Right lobe of liver (tissue), 6 donors: Measurements from ENCODE around the gene PGBD2. TPM values are rescaled to one million over a fixed set of nuclear protein-coding genes. Genes with fewer than 3 reads are reported as not detected.
"Not testable (repeated sequence)": the region's sequence is repeated elsewhere in the genome, so short reads cannot be mapped to it uniquely, and the experiment has no call there.

Experiments
- ATAC-seq, 4 donors: fragments of 200-7000 bp; cut with Tn5 transposase; one replicate each; pipeline ENCODE4 v1.9.1; 2020; ENCODE audit warnings: mild to moderate bottlenecking in 4 of 4, moderate library complexity in 4 of 4
- DNase-seq, 3 donors: peaks; one replicate each; pipeline ENCODE4 v3.0.0-alpha.2; 2020
- H3K27ac ChIP-seq, 3 donors: fragments of 200-600 bp; one replicate each; pipeline ENCODE4 v1.8.0; 2022
- H3K27me3 ChIP-seq, 2 donors: fragments of 200-600 bp; one replicate each; pipeline ENCODE4 v1.8.0; 2022
- H3K36me3 ChIP-seq, 4 donors: fragments of 200-600 bp; sonication (generic) in 1 of 4; one replicate each; pipeline versions ENCODE4 v1.5.1 to v1.8.0; 2017 to 2022; ENCODE audit warnings: control low read depth in 1 of 4
- H3K4me1 ChIP-seq, 4 donors: fragments of 200-600 bp; sonication (generic) in 1 of 4; one replicate each; pipeline versions ENCODE4 v1.5.1 to v1.8.0; 2017 to 2022; ENCODE audit warnings: control low read depth in 1 of 4
- H3K4me3 ChIP-seq, 3 donors: fragments of 200-600 bp; one replicate each; pipeline ENCODE4 v1.8.0; 2022
- H3K9me3 ChIP-seq, 4 donors: fragments of 200-600 bp; sonication (generic) in 1 of 4; one replicate each; pipeline versions ENCODE4 v1.5.1 to v1.8.0; 2017 to 2022; ENCODE audit warnings: control low read depth in 1 of 4
- POLR2A ChIP-seq: fragments of 450-650 bp; IDR thresholded peaks from one replicate; pipeline ENCODE4 v1.6.1; 2017; ENCODE audit warnings: antibody characterized with exemption, mild to moderate bottlenecking
- WGBS: methylation state at CpG from one replicate; pipeline ENCODE4 v1.1.6; 2018; ENCODE audit warnings: low coverage, low lambda C conversion rate; ENCODE audit not compliant: insufficient coverage; ENCODE audit errors: missing lambda C conversion rate; 5-methylcytosine and 5-hydroxymethylcytosine counted together
- intact Hi-C, 2 donors: fragments of 100-400 bp; cut with DNase I; formaldehyde crosslinking; loops; one replicate each; pipeline versions ENCODE4 v1.11.2 to v1.14.1; 2022
- total RNA-seq, 6 experiments: library from RNA; depleted of rRNA in 2 of 6; stranded (reverse); fragments of >200 nt in 2 of 6; fragmentation: NEBNext Ultra II Directional in 3 of 6; extraction: Animal tissue kit (Norgen Biotek cat#: 25700) in 3 of 6; gene quantifications; one replicate each; pipeline versions ENCODE4 v1.1.0 to v1.2.4, GENCODE V29; 2016 to 2023
- TF ChIP-seq, protein P1 (sequence below), 4 donors: fragments of 200-600 bp in 3 of 4; fragments of 450-650 bp in 1 of 4; IDR thresholded peaks; one replicate each; pipeline versions ENCODE4 v1.5.1 to v1.8.0; 2016 to 2022; ENCODE audit warnings: antibody characterized with exemption in 4 of 4, mild to moderate bottlenecking in 2 of 4
- donor health status: DM: no; HTN: yes; CAD: no.
- donor health status: DM: no; HTN: no; CAD: no.
- donor health status: DM: no; HTN: no; CAD: no.
- donor health status: DM: no; HTN: yes; CAD: no.
- donor health status: DM: no; HTN: yes; CAD: no.

Gene PGBD2
- total RNA-seq, 6 experiments from 2014 or later = 2.5 to 4.1 (median 4.0) TPM

DNA sequence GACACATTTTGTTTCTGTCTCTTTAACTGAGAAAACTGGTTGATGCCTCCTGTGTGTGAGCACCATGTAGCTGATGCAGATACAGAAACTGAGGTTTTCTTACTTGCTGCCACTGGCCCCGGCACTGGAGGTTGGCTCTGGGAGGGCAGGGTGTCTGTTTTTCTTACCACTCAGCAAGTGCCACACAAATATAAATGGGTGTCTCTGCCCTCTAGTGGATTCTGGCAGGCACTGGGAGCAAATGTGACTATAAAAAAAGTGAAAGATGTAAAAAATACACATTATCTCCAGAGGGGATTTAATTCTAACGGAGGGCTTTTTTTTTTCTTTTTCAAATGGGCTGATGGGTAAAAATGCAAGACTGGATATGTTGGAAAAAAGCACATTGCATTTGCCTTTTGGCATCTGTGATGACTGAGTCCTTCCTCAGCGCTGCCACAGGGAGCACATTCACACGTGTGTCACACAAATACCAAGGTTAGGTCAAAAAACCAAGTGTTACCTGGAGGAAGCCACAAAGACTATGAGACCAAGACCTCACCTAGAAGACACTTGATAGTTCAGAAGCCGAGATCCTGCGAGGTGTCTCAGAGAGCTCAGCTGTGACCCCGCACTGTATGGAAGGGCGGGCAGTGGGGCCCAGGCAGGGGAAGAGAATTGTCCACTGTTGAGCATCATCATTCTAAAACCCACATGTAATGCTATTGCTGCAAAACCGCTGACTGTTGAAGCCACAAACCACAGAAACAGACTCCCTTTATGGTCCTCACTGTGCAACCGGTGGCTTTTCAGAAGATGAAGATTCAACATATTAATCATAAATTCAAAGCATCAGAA lies 18.9 kb downstream of the PGBD2 start:
- peaks cover 0 to 4% (median 0%) of the 10 kb centered on the region in 4 donors for H3K36me3 ChIP-seq
- no peak overlapping the region for H3K4me3 ChIP-seq
- H3K27ac ChIP-seq = no peak overlapping the region
- no peaks in the 10 kb centered on the region for H3K9me3 ChIP-seq
- peak; percentile 80 to 93 (median 82) for ATAC-seq
- H3K4me1 ChIP-seq = peaks cover 0 to 5% (median 2%) of the 10 kb centered on the region in 4 donors
- DNase-seq = peak in 1 of 3 donors; percentile 35
- TF ChIP-seq, protein P1, sequence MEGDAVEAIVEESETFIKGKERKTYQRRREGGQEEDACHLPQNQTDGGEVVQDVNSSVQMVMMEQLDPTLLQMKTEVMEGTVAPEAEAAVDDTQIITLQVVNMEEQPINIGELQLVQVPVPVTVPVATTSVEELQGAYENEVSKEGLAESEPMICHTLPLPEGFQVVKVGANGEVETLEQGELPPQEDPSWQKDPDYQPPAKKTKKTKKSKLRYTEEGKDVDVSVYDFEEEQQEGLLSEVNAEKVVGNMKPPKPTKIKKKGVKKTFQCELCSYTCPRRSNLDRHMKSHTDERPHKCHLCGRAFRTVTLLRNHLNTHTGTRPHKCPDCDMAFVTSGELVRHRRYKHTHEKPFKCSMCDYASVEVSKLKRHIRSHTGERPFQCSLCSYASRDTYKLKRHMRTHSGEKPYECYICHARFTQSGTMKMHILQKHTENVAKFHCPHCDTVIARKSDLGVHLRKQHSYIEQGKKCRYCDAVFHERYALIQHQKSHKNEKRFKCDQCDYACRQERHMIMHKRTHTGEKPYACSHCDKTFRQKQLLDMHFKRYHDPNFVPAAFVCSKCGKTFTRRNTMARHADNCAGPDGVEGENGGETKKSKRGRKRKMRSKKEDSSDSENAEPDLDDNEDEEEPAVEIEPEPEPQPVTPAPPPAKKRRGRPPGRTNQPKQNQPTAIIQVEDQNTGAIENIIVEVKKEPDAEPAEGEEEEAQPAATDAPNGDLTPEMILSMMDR (IDR thresholded peaks at IDR 0.05) = peak; percentile 55 to 66 (median 62)
- no peak for TF ChIP-seq POLR2A
- 40% methylated on average over 10 of the region's 10 CpGs for WGBS
- intact Hi-C loops = no loop called here
- H3K27me3 ChIP-seq = no peaks in the 10 kb centered on the region

DNA sequence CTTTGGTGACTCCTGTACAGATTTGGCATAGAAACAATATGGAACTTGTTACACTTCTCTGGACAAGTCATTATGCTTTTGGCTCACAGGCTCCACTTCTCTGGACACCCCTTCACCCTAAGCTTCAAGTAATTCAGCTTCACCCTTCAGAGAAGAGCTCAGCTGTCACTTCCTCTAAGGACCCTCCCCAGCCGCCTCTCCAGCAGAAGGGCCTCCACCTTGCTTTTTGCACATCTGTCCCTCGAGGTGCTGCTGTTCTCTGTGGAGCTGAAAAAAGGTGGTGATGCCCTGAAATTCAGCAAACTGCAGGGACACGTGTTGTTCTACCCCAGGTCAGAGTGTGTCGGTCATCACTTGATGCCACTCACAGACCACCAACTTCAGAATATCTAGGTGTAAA lies 19.8 kb downstream of the PGBD2 start:
- H3K27me3 ChIP-seq, ATAC-seq, DNase-seq: not testable (repeated sequence)

DNA sequence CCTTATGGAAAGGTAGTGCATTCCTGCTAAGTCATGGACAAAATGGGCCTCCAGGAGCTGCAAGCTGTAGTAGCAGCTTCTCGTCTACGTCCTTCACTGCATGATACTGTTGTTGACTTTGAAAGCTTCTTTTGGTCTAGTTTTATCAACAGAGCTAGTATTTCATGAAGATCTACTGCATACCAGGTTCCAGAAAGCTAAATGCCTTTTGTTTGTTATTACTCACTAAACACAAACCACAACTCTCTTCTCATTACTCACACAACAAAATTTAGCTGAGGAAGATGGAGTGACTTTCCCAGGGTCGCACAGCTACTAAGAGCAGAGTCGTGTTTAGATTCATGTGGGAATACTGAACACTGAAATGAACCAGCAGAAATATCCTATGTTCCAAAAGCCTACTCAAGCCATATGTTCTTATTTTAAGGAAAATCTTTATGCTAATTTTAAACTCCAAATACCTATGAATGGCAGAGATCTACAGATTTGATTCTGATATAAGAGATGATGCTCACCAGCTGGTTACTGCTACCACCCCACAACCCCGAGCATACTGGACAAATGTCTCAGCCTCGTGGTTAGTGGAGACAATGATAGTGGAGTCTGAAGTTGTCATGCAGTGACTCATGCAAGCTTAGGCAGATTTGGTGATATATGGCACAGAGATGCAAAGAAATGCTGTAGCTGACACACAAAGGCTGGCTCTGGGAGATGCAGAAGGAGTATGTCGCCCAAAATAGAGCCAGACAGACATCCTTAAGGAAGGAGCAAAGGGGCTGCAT lies 20.6 kb downstream of the PGBD2 start:
- DNase-seq (no peak), ATAC-seq (no peak)
- Histone ChIP-seq H3K4me3 (no peak overlapping the region), H3K4me1 (peaks cover 0 to 5% (median 2%) of the 10 kb centered on the region in 4 donors), H3K27me3 (no peaks in the 10 kb centered on the region), H3K27ac (no peak overlapping the region), H3K9me3 (no peaks in the 10 kb centered on the region), H3K36me3 (peaks cover 0 to 4% (median 0%) of the 10 kb centered on the region in 4 donors)
- TF ChIP-seq, protein P1 (IDR thresholded peaks at IDR 0.05) = no peak
- TF ChIP-seq POLR2A = no peak
- intact Hi-C loops = no loop called here
- WGBS = 80% methylated on average over 7 of the region's 7 CpGs

More for the DNA sequence above, 19.8 kb downstream of the PGBD2 start:
- H3K27ac ChIP-seq, H3K9me3 ChIP-seq, H3K36me3 ChIP-seq, intact Hi-C loops, H3K4me1 ChIP-seq, H3K4me3 ChIP-seq: not testable (repeated sequence)
- WGBS = 70% methylated on average over 4 of the region's 4 CpGs

DNA sequence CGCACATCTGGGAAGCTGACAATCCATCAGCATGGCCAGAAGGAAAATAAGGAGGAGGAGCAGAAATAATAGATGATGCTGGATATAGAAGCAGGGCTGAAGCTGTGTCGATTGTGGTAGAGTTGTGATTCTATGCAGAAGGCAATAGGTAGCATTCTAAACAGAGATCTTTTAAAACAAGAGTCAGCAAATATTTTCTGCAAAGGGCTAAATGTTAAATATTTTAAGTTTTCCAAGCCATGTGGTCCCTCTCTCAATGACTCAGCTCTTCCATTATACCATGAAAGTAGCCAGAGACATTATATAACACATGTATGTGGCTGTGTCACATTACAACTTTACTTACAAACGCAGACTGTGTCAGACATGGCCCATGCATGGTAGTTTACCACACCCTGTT lies 21.2 kb downstream of the PGBD2 start:
- H3K27me3 ChIP-seq, H3K27ac ChIP-seq, H3K4me3 ChIP-seq, DNase-seq, ATAC-seq, H3K9me3 ChIP-seq, intact Hi-C loops, H3K36me3 ChIP-seq, H3K4me1 ChIP-seq: not testable (repeated sequence)
- WGBS = 86% methylated on average over 3 of the region's 3 CpGs

DNA sequence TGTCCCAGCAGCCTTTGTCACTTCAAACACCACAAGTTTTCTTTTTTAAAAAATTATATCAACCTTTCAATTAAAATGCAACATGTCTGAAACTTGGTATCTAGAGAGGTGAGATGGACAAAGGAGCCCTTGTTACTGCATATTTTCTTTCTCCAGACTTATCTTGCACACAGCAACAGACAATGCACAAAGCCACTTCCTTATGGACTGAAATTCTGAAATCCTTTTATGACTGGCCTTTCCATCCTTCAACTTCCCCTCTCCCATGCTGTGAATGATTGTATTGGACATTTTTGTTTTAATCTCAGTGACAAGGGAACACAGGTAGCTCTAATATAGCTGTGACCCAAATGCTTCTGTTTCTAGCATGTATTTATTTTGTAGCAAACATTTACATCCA lies 22.1 kb downstream of the PGBD2 start:
- intact Hi-C loops, H3K27ac ChIP-seq, H3K9me3 ChIP-seq, ATAC-seq, H3K4me3 ChIP-seq, DNase-seq, H3K4me1 ChIP-seq, H3K27me3 ChIP-seq, H3K36me3 ChIP-seq: not testable (repeated sequence)

DNA sequence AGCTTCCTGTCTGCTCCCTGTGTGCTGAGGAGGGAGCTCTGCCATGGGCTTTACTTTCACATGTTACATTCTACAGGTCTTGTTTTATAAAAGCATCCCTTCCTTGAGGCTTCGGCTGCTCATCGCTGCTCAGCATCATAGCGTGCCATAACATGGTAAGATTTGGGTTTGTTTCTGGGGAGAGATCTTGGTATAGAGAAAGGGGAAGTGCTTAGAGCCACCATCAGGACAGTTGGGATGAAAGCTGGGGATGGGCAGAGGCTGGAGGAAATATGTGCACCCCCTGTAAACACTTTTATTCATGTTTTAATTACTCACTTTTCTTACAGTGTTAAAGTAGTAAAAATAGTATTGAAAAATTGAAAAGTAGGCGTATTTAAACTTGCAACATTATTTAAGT lies 24.0 kb downstream of the PGBD2 start:
- WGBS = 82% methylated on average over 4 of the region's 4 CpGs
- intact Hi-C loops, H3K36me3 ChIP-seq: not testable (repeated sequence)

DNA sequence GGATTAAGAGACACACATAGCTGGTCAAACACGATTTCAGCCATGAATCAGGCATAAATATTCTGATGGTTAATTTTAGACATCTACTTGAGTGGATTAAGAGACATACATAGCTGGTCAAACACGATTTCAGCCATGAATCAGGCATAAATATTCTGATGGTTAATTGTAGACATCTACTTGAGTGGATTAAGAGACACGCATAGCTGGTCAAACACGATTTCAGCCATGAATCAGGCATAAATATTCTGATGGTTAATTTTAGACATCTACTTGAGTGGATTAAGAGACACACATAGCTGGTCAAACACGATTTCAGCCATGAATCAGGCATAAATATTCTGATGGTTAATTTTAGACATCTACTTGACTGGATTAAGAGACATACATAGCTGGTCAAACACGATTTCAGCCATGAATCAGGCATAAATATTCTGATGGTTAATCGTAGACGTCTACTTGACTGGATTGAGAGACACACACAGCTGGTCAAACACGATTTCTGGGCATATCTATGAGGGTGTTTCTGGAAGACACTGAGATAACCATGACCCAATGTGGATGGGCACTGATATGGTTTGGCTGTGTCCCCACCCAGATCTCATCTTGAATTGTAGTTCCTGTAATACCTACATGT lies 32.3 kb downstream of the PGBD2 start:
- H3K27me3 ChIP-seq, H3K27ac ChIP-seq, intact Hi-C loops, H3K36me3 ChIP-seq, H3K4me1 ChIP-seq, H3K4me3 ChIP-seq, DNase-seq, H3K9me3 ChIP-seq, ATAC-seq: not testable (repeated sequence)
- 60% methylated on average over 4 of the region's 9 CpGs for WGBS

More for the DNA sequence above, 24.0 kb downstream of the PGBD2 start:
- DNase-seq, H3K27me3 ChIP-seq, ATAC-seq, H3K27ac ChIP-seq, H3K4me1 ChIP-seq, H3K9me3 ChIP-seq, H3K4me3 ChIP-seq: not testable (repeated sequence)

DNA sequence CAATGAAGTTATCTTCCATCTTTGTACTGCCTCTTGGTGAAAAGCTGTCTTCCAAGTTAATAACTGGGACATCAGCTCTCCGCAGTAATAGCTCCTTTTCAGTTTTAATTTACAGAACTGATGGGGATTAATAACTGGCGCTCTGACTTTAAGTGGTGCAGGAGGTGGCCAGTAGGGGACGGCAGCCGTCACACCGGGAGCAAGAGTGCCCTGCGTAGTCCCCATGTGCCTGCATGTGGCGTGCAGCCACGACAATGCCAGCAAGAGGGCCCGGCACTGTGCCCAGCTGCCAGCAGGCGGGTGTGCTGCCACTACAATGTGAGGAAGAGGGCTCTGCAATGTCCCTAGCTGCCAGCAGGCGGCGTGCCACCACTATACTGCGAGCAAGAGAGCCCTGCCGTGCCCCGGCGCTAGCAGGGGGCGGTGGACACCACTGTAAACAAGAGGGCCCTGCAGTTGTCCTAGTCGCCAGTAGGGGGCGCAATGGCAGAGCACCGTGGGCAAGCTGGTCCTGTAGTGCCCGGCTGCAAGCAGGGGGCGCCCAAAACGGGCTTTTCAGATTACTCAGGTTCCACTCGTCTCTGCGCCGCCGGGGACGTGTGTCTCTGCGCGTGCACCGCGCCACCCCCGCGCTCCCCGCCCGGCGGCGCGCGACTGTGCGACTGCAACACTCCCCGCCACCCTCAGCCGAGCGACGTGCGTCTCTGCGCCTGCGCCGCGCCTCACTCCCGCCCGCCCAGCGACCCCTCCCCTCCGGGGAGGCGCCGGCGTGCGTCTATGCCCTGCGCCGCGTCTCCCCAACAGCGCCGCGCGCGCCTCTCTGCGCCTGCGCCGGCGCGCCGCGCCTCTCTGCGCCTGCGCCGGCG lies 38.3 kb downstream of the PGBD2 start:
- H3K4me1 ChIP-seq, H3K36me3 ChIP-seq, H3K27me3 ChIP-seq, H3K27ac ChIP-seq, H3K4me3 ChIP-seq, H3K9me3 ChIP-seq, ATAC-seq, intact Hi-C loops, DNase-seq: not testable (repeated sequence)
- whole genome bisulfite sequencing = 79% methylated on average over 37 of the region's 77 CpGs
